Activated naive CD4-positive, alpha-beta T cell treated with anti-CD3 and anti-CD28 coated beads, Interleukin-2, amount 10 ng/mL, durations not matched to agents 7 days and 5 days (primary cell): ENCODE data around the gene METTL9.
A peak's percentile ranks its signal among the peaks of the same experiment; 100 is the strongest.
"Not testable (repeated sequence)": the region's sequence is repeated elsewhere in the genome, so short reads cannot be mapped to it uniquely, and the experiment has no call there.

Source experiments
- CTCF ChIA-PET: fragments of 350-600 bp; sonication (Branson Sonifier 250); formaldehyde crosslinking; loops from one replicate; lab custom pipeline; 2021; ENCODE audit warnings: antibody characterized with exemption; lab: Charles Lee
- DNase-seq: peaks from one replicate; pipeline ENCODE4 v3.0.0-alpha.2; 2020
- H3K27ac Mint-ChIP-seq: one replicate; pipeline ENCODE4 v1.8.0; 2021; ENCODE audit warnings: mild to moderate bottlenecking, moderate library complexity, mixed read lengths
- H3K27me3 Mint-ChIP-seq: one replicate; pipeline ENCODE4 v1.8.0; 2021; ENCODE audit warnings: mild to moderate bottlenecking, mixed read lengths
- H3K36me3 Mint-ChIP-seq: one replicate; pipeline ENCODE4 v1.8.0; 2021; ENCODE audit warnings: mixed read lengths
- H3K4me1 Mint-ChIP-seq: one replicate; pipeline ENCODE4 v1.8.0; 2021; ENCODE audit warnings: mixed read lengths
- H3K4me3 Mint-ChIP-seq: one replicate; pipeline ENCODE4 v1.8.0; 2021; ENCODE audit warnings: mild to moderate bottlenecking, moderate library complexity, mixed read lengths
- H3K9me3 Mint-ChIP-seq: one replicate; pipeline ENCODE4 v1.8.0; 2021; ENCODE audit warnings: mixed read lengths

Gene METTL9

DNA sequence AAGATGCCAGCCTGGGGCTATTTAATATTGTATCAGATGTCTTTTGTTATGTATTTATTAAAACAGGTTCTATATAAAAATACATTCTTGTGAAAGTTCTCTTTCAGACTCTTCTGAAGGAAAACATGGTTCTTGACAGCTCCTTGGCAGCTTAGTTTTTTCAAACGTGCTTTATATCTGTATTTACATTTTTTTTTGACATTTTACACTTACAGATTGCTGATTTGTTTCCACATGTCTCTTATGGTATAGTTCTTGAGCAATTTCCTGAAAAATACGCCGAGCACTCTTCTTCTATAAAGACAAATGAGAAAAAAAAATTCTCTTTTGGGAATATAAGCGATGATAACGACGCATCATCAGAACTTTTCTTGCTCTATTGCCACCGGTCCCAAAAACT lies 43.5 kb downstream of the METTL9 start:
- no peaks in the 10 kb centered on the region for H3K9me3 Mint-ChIP-seq
- H3K36me3 Mint-ChIP-seq, result peaks cover 8% of the 10 kb centered on the region
- H3K27ac Mint-ChIP-seq, result no peak overlapping the region
- peaks cover 60% of the 10 kb centered on the region for H3K4me1 Mint-ChIP-seq
- no peak overlapping the region for H3K4me3 Mint-ChIP-seq
- CTCF ChIA-PET, result interaction anchor here (0.7 to 10.8 kb wide), 7 partner anchors 12 to 58 kb away, joined by 3 to 107 read pairs (median 4); no protein-coding TSS in a partner anchor
- H3K27me3 Mint-ChIP-seq, result no peaks in the 10 kb centered on the region
- no peak for DNase-seq

DNA sequence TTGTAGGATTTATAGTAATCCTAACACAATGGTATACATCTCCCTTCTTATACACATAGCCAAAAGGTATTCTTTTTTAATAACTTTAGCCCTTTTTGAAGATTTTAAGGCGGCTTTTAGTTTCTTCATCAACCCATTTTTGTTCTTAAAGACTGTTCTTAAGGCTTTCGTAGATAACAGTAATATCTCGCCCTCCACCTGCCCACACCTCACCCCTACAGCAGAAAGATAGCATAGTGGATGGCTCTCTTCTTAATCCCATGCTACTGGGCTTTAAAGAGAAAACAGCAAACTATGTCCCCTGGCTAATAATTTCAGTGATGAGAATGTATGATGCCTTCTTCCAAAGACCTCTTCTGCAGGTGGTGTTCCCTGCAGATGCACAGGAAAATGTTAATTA lies 44.4 kb downstream of the METTL9 start:
- Mint-ChIP-seq H3K9me3 (no peaks in the 10 kb centered on the region), H3K36me3 (peaks cover 13% of the 10 kb centered on the region), H3K27me3 (no peaks in the 10 kb centered on the region), H3K27ac (peak overlapping the region; percentile 73), H3K4me1 (peaks cover 61% of the 10 kb centered on the region), H3K4me3 (no peak overlapping the region)
- DNase-seq, result no peak
- CTCF ChIA-PET, result interaction anchor here (0.7 to 10.8 kb wide), 4 partner anchors 14 to 59 kb away, joined by 3 to 107 read pairs (median 15); no protein-coding TSS in a partner anchor

- peaks cover 53% of the 10 kb centered on the region for H3K4me1 Mint-ChIP-seq
- no peaks in the 10 kb centered on the region for H3K9me3 Mint-ChIP-seq
- DNase-seq, result no peak
- CTCF ChIA-PET, result interaction anchor here (0.7 to 10.8 kb wide), 5 partner anchors 13 to 63 kb away, joined by 3 to 107 read pairs (median 10); no protein-coding TSS in a partner anchor
- H3K4me3 Mint-ChIP-seq, result peak overlapping the region; percentile 73
- peaks cover 13% of the 10 kb centered on the region for H3K36me3 Mint-ChIP-seq
- H3K27ac Mint-ChIP-seq, result peak overlapping the region; percentile 95
- H3K27me3 Mint-ChIP-seq, result no peaks in the 10 kb centered on the region
Measured at GRCh38 chr16:21644674-21645073, 45.3 kb downstream of the METTL9 start.

DNA sequence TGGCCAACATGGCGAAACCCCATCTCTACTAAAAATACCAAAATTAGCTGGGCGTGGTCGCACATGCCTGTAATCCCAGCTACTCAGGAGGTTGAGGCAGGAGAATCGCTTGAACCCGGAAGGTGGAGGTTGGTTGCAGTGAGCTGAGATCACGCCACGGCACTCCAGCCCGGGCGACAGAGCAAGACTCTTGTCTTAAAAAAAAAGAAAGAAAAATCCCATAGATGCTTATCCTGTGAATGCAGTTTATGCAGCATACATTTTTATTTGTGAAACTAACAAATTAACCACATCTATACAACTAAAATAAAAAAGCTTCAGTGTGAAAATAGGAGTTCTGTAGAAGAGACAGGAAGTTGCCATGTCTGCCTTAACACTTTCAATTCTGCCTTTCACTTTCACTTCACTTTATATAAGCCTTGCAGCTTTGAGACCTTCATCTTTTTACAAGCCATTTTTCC lies 45.9 kb downstream of the METTL9 start:
- CTCF ChIA-PET, result interaction anchor here (0.6 to 10.8 kb wide), 7 partner anchors 12 to 63 kb away, joined by 3 to 107 read pairs (median 6); no protein-coding TSS in a partner anchor
- Mint-ChIP-seq H3K27ac (peak overlapping the region; percentile 95), H3K4me1 (peaks cover 57% of the 10 kb centered on the region), H3K4me3 (peak overlapping the region; percentile 73), H3K9me3 (no peaks in the 10 kb centered on the region), H3K27me3 (no peaks in the 10 kb centered on the region), H3K36me3 (peaks cover 13% of the 10 kb centered on the region)
- peak; percentile 66 for DNase-seq

- CTCF ChIA-PET, result interaction anchor here (0.6 to 10.8 kb wide), 7 partner anchors 11 to 62 kb away, joined by 3 to 107 read pairs (median 6); no protein-coding TSS in a partner anchor
- H3K4me1 Mint-ChIP-seq, result peaks cover 58% of the 10 kb centered on the region
- H3K9me3 Mint-ChIP-seq, result no peaks in the 10 kb centered on the region
- peaks cover 13% of the 10 kb centered on the region for H3K36me3 Mint-ChIP-seq
- peak overlapping the region; percentile 95 for H3K27ac Mint-ChIP-seq
- peak overlapping the region; percentile 73 for H3K4me3 Mint-ChIP-seq
- no peak for DNase-seq
- H3K27me3 Mint-ChIP-seq, result no peaks in the 10 kb centered on the region
Measured at GRCh38 chr16:21646091-21646490, 46.7 kb downstream of the METTL9 start.

GRCh38 chr16:21646721-21647561 lies 47.6 kb downstream of the METTL9 start:
- Mint-ChIP-seq H3K27ac (peak overlapping the region; percentile 95), H3K4me3 (peak overlapping the region; percentile 73), H3K4me1 (peaks cover 60% of the 10 kb centered on the region), H3K36me3 (peaks cover 13% of the 10 kb centered on the region), H3K27me3 (no peaks in the 10 kb centered on the region), H3K9me3 (no peaks in the 10 kb centered on the region)
- CTCF ChIA-PET, result interaction anchor here (1.4 to 10.8 kb wide), 5 partner anchors 10 to 62 kb away, joined by 3 to 107 read pairs (median 15); no protein-coding TSS in a partner anchor
- peak; percentile 88 for DNase-seq

DNA sequence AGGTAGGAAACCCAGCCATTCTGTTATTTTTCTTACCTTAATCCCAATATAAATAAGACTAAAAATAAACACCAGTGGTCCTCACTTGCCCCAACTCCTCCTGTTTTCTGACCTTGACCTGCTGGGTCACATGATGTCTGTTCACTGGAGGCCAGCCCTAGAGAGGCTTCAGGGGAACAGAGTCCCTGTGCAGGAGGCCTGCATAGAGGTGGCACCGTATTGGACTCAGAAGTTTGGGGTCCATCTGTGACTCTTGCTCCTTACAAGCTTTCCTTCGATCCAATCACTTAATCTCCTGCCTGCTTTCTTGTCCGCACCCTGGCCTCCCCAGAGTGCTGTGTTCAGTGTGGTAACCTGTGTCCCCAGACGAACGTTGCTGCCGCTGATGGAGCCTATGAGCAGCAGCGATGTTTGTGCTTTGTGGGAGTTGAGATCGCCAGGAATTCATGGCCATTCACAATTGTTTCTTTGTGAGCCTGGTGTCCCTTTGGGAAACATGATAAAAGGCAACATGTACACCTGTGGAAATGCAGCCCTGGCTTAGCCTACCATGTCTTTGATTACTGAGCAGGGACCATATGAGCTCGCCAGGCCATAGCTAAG lies 48.3 kb downstream of the METTL9 start:
- H3K4me1 Mint-ChIP-seq, result peaks cover 62% of the 10 kb centered on the region
- peak overlapping the region; percentile 95 for H3K27ac Mint-ChIP-seq
- no peaks in the 10 kb centered on the region for H3K9me3 Mint-ChIP-seq
- no peak for DNase-seq
- H3K36me3 Mint-ChIP-seq, result peaks cover 17% of the 10 kb centered on the region
- H3K4me3 Mint-ChIP-seq, result peak overlapping the region; percentile 23
- no peaks in the 10 kb centered on the region for H3K27me3 Mint-ChIP-seq
- CTCF ChIA-PET, result interaction anchor here (1.4 to 2.3 kb wide), 2 partner anchors 10 to 47 kb away, joined by 3 to 15 read pairs; no protein-coding TSS in a partner anchor

GRCh38 chr16:21649826-21650406 lies 50.5 kb downstream of the METTL9 start:
- not testable (repeated sequence) for H3K9me3 Mint-ChIP-seq, H3K4me3 Mint-ChIP-seq, H3K27ac Mint-ChIP-seq, DNase-seq, H3K27me3 Mint-ChIP-seq
- peaks cover 17% of the 10 kb centered on the region for H3K36me3 Mint-ChIP-seq
- CTCF ChIA-PET, result interaction anchor here (1.0 kb wide), 1 partner anchor 9 kb away, joined by 4 read pairs; no protein-coding TSS in a partner anchor
- H3K4me1 Mint-ChIP-seq, result peaks cover 55% of the 10 kb centered on the region

- peaks cover 49% of the 10 kb centered on the region for H3K4me1 Mint-ChIP-seq
- no peaks in the 10 kb centered on the region for H3K27me3 Mint-ChIP-seq
- CTCF ChIA-PET, result interaction anchor here (1.0 kb wide), 1 partner anchor 8 kb away, joined by 4 read pairs; no protein-coding TSS in a partner anchor
- H3K9me3 Mint-ChIP-seq, result no peaks in the 10 kb centered on the region
- DNase-seq, result no peak
- H3K4me3 Mint-ChIP-seq, result no peak overlapping the region
- H3K27ac Mint-ChIP-seq, result no peak overlapping the region
- H3K36me3 Mint-ChIP-seq, result peaks cover 17% of the 10 kb centered on the region
Measured at GRCh38 chr16:21650521-21650920, 51.1 kb downstream of the METTL9 start.

DNA sequence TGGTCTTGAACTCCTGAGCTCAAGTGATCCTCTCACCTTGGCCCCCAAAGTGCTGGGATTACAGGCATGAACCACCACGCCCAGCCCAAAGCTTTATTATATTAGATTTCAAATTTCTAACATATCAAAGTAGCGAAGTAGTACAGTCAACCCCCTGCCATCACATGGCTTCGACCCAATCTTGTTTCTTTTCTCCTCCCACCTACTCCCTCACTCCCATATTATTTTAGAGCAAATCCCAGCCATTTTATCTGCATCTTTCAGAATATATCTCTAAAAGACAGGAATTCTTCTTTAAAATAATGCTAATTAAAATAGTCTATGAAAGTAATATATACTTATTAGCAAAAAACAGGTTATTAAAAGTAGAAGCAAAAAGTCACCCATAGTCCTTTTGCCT lies 52.1 kb downstream of the METTL9 start:
- Mint-ChIP-seq H3K9me3 (no peaks in the 10 kb centered on the region), H3K36me3 (peaks cover 22% of the 10 kb centered on the region), H3K27ac (no peak overlapping the region), H3K4me1 (peaks cover 46% of the 10 kb centered on the region), H3K4me3 (no peak overlapping the region), H3K27me3 (no peaks in the 10 kb centered on the region)
- CTCF ChIA-PET, result no interaction called here
- DNase-seq, result no peak

DNA sequence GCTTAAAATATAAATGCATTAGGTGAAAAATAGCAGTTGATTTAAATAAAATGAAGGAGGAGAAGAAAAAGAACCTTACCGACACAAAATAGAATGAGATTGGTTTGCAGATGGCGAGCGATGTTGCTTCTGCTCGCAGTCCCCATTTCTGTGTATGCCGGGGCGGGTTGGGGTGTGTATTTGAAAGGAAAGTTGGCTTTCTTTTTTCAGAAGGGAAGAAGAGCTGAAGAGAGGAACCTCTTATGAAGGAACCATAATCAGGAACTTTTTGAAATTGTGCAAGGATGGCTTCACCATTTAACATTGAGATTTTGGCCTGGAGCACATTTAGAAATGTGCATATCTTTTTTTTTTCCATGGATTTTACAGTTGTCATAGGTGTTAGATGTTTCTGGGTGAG lies 53.1 kb downstream of the METTL9 start, which contains the start of gene IGSF6:
TSS of gene IGSF6 (minus strand) at position 156 of the 400 bp plus-strand sequence. CDS start at position 146, 10 bp downstream.
- no peaks in the 10 kb centered on the region for H3K27me3 Mint-ChIP-seq
- H3K27ac Mint-ChIP-seq, result no peak within 1 kb of the TSS
- peaks cover 21% of the 10 kb centered on the region for H3K36me3 Mint-ChIP-seq
- DNase-seq, result no peak
- H3K9me3 Mint-ChIP-seq, result no peaks in the 10 kb centered on the region
- H3K4me3 Mint-ChIP-seq, result no peak within 1 kb of the TSS
- H3K4me1 Mint-ChIP-seq, result peaks cover 46% of the 10 kb centered on the region
- CTCF ChIA-PET, result no interaction called here

GRCh38 chr16:21653571-21653970 lies 54.2 kb downstream of the METTL9 start:
- DNase-seq, result no peak
- CTCF ChIA-PET, result no interaction called here
- Mint-ChIP-seq H3K4me1 (peaks cover 45% of the 10 kb centered on the region), H3K4me3 (no peak overlapping the region), H3K27ac (no peak overlapping the region), H3K36me3 (peaks cover 18% of the 10 kb centered on the region), H3K9me3 (no peaks in the 10 kb centered on the region), H3K27me3 (no peaks in the 10 kb centered on the region)

DNA sequence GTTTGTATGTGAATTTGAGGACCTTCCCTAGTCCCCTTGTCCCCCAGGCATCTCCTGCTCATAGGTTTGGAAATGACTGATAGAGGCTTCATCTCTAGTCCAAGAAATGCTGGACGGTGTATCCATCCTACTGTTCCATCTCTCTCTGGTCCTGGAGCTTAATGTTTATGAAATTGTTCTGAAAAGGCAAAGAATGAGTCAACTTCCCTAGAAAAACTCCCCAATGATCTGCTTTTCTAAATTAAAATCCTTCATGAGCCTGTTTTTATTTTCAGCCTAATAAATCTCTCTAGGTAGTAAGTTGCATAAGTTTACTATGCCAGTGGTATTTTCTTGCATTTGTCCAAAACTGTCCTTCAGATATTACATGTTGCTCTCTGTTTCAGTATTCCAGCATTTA lies 55.1 kb downstream of the METTL9 start:
- CTCF ChIA-PET, result no interaction called here
- H3K27ac Mint-ChIP-seq, result no peak overlapping the region
- no peaks in the 10 kb centered on the region for H3K27me3 Mint-ChIP-seq
- H3K4me1 Mint-ChIP-seq, result peaks cover 43% of the 10 kb centered on the region
- H3K4me3 Mint-ChIP-seq, result no peak overlapping the region
- peaks cover 18% of the 10 kb centered on the region for H3K36me3 Mint-ChIP-seq
- no peaks in the 10 kb centered on the region for H3K9me3 Mint-ChIP-seq
- DNase-seq, result no peak

GRCh38 chr16:21654881-21655280 lies 55.5 kb downstream of the METTL9 start:
- Mint-ChIP-seq H3K9me3 (no peaks in the 10 kb centered on the region), H3K36me3 (peaks cover 18% of the 10 kb centered on the region), H3K27ac (no peak overlapping the region), H3K4me3 (no peak overlapping the region), H3K4me1 (peaks cover 44% of the 10 kb centered on the region), H3K27me3 (no peaks in the 10 kb centered on the region)
- CTCF ChIA-PET, result no interaction called here
- no peak for DNase-seq
